ENCODE results near the gene CACNA1D.

The CACNA1D gene

GRCh38 chr3:53764026-53764775, 269.8 kb downstream of the CACNA1D start:
- no peak for DNase-seq

GRCh38 chr3:53765753-53766152, 271.3 kb downstream of the CACNA1D start:
- no peak for DNase-seq

DNA sequence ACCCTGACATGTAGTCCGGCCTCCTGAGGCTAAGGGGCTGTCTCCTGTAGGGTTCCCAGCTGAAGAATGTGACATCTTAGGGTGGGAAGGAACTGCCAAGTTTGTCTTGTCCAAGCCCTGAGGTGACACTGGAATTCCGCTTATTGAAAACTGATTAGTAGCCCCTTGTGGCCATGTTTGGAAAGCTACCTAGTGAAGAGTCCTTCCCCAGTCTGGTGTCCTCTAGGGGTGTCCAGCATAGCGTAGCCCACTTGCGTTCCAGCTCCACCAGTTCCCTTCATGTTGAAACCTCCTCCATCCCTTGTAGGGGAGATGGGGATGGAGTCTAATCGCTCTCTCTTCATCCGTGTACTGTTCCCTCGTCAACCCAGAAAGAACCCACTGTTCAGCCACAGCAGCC, 272.3 kb downstream of the CACNA1D start:
- DNase-seq: no peak

DNA sequence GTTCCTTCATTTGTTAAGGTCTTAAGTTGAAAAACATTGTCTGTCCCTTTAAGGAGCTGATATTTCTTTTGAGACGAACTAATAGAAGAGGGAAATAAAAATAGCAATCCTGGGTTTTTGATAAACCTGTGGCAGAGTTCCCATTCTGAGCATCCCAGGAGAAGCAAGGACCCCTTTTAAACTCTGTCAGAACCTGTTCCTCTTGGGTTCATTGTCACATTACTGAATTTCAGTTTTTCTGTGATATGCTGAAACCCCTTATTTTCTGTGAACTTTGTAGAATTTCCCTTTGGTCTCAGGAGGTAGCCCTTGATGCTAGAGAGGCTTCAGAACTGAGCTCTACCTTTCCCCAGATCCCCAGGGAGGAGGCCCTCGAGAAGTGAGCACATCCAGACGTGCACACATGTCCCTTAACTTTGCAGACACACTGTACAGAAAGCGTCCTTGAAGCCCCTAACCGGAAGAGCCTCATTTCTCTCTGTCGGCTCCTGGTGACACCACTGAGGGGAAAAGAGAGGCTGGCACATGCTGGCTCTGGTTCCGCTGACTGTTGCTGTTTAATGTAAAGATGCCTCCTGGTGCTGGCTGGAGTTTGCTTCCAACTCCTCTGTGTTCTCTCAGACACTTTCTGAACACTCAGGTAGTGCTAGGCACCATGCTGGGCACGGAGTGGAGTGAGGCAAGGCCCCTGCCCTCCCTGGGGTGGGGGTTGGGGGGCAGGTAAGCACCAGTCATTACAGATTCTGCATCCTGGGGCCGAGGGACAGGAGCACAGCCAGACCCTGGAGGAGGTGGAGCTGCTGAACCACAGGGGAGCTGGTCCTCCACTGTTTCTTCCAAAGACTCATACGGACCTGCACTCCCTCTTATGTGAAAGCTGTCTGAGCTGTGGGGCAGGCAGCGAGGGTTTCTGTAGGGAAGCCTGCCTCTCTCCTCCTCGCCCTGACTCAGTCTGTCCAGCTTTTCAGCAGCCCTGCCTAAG, 274.4 kb downstream of the CACNA1D start:
- no peak for DNase-seq

DNA sequence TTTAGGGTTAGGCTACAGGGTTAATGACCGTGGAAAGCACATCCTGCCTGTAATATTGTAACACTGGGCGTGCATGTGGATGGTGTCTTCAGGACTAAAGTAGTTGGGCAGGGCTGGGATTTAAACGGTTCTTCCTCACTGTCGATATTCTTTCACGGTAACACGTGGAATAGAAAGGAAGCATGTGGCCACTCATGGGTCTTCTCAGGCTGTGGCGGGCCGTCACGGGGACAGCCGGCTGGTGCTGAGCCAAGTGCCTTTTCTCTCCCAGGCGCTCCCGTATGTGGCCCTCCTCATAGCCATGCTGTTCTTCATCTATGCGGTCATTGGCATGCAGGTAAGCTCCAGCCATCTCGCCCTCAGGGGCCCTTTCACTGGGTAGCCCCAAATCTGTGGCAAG, 278.2 kb downstream of the CACNA1D start:
- DNase-seq: no peak

GRCh38 chr3:53773021-53773436, 278.6 kb downstream of the CACNA1D start:
- no peak for DNase-seq

GRCh38 chr3:53773611-53774368, 279.4 kb downstream of the CACNA1D start:
- no peak for DNase-seq

GRCh38 chr3:53774414-53774813, 280.0 kb downstream of the CACNA1D start:
- no peak for DNase-seq

GRCh38 chr3:53775018-53775417, 280.6 kb downstream of the CACNA1D start:
- DNase-seq: no peak

DNA sequence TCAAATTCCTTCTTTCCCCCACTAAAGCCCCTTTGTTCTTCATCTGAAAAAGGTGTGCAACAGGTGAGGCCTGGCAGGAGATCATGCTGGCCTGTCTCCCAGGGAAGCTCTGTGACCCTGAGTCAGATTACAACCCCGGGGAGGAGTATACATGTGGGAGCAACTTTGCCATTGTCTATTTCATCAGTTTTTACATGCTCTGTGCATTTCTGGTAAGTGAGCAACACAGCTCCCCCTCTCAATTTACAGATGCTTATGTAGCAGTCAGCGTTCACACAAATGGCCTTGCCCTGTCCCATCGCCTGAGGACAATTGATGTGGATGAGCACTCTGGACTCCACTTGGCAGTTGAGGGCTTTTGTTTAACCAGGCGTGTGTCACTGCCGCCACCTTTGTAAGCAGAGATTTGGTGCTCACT, 281.4 kb downstream of the CACNA1D start:
- DNase-seq: no peak

GRCh38 chr3:53776494-53777101, 282.2 kb downstream of the CACNA1D start:
- no peak for DNase-seq

- DNase-seq: no peak
These were observed 283.1 kb downstream of the CACNA1D start for GRCh38 chr3:53777468-53777867.

- no peak for DNase-seq
These were observed 283.7 kb downstream of the CACNA1D start for GRCh38 chr3:53778153-53778552.

DNA sequence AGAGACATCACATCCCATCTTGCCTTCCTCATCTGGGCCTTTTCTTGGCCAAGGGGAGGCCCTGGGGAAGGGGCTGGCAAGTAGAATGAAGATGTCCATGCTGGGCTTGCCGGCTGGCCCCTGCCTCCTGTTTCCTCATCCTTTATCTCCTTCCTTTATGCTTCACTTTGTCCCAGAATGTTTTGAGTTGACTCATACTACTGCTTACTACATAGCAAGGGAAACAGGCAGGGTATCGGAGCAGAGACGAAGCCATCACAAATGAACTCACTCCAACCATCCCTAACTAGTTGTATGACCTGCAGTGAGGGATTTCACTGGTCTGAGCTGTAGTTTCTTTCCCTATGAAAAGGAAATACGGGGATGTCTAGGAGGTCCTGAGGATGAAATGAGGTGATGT, 285.8 kb downstream of the CACNA1D start:
- DNase-seq: no peak

GRCh38 chr3:53780806-53781205, 286.4 kb downstream of the CACNA1D start:
- DNase-seq: no peak

DNA sequence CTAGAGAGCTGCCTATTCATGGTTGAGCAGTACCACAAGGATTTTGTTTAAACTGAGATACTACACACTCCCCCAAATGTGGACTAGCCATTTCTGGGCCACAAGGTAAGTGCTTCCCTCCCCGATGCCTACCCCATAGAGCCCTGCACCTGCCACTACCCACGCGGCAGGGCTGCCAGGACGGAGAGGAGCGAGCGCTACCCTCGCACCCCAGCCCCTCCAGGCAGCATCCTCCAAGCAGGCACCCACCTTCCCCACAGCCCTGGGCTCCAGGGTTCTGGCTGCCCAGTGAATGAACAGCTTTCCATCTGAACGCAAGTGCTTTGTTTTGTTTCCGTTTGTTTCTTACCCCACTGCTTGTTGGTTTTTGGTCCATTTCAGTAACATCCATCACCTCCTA, 292.6 kb downstream of the CACNA1D start:
- DNase-seq: no peak

DNA sequence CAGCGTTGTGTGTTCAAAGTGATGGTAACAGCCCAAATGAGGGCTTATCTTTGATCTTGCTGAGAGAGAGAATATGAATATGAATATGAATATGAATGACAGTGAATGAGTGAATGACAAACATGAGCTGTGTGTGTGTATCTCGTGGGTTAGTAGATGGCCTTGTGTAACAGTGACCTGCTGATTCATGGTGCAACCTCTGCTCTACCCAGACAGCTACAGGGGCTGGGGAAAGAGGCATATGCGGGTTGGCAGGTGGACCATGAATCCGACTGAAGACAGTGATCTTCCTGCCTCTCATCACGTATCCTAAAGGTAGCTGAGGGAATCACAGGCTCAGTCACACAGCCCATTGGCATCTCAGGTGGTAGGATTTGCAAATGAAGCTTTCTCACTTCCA, 293.6 kb downstream of the CACNA1D start:
- no peak for DNase-seq

- no peak for DNase-seq
These were observed 295.0 kb downstream of the CACNA1D start for GRCh38 chr3:53789459-53789858.

GRCh38 chr3:53790470-53790869, 296.1 kb downstream of the CACNA1D start:
- no peak for DNase-seq

- DNase-seq: no peak
These were observed 296.9 kb downstream of the CACNA1D start for GRCh38 chr3:53791317-53791716.

DNA sequence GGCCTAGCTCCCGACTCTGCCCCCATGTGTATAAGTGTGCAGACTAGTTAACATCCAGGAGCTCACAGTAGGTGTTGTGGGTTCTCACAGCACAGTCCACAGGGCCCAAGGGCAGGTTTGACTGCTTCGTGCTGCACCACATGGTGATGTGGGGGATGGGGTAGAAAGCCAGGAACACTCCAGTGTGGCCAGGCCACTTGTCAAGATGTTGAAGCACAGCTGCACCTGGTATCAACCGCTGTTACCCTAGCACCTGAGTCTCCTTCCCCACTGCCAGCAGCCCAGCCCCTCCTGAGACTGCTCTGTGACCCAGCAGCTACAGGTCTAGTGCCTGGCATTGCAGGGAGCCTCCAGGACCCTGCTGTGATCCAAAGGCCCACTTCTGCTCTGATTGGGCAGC, 298.5 kb downstream of the CACNA1D start:
- no peak for DNase-seq

GRCh38 chr3:53794597-53794996, 300.2 kb downstream of the CACNA1D start:
- DNase-seq: no peak

DNA sequence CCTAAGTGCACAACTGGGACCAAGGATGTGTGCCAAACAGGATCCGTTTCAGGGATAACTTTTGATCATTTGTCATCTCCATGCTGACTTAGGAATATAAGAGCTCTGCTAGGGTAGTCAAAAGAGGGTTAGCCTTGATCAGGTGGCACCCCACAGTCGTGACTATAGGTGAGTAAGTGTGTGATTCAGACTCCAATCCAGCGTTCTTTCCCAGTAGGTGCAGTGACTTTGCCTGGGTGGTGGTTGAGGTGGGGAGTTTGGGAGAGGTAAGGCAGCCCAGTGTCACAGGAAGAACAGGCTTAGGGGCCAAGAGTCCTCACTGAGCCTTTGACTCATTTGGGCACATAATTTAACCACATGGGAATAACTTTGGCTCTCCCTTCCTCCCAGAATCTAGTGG, 300.8 kb downstream of the CACNA1D start:
- DNase-seq: no peak
